ENCODE results near the gene ZSWIM3.

ZSWIM3 gene

GRCh38 chr20:45882469-45883099 lies 25.2 kb downstream of the ZSWIM3 start:
- H3K36me3 ChIP-seq (ENCODE audit: control insufficient read depth, insufficient read depth, low read length): peaks cover 25% of the 10 kb centered on the region
- TF ChIP-seq CTCF (IDR thresholded peaks at IDR 0.05; ENCODE audit: insufficient read depth, low read length, poor library complexity, severe bottlenecking): no peak
- H3K27me3 ChIP-seq (replicated peaks; ENCODE audit: control insufficient read depth, insufficient read depth, low read length): no peaks in the 10 kb centered on the region
- H3K4me3 ChIP-seq (replicated peaks; ENCODE audit: low read depth, low read length): no peak overlapping the region
- DNase-seq (ENCODE audit: extremely low read depth, insufficient read length): no peak

- no peak for TF ChIP-seq CTCF (IDR thresholded peaks at IDR 0.05; ENCODE audit: insufficient read depth, low read length, poor library complexity, severe bottlenecking)
- DNase-seq (ENCODE audit: extremely low read depth, insufficient read length): no peak
- Histone ChIP-seq H3K36me3 (ENCODE audit: control insufficient read depth, insufficient read depth, low read length) (peaks cover 21% of the 10 kb centered on the region), H3K27me3 (replicated peaks; ENCODE audit: control insufficient read depth, insufficient read depth, low read length) (no peaks in the 10 kb centered on the region), H3K4me3 (replicated peaks; ENCODE audit: low read depth, low read length) (no peak overlapping the region)
Observed at GRCh38 chr20:45883100-45883469, 25.7 kb downstream of the ZSWIM3 start.

- peaks cover 18% of the 10 kb centered on the region for H3K36me3 ChIP-seq (ENCODE audit: control insufficient read depth, insufficient read depth, low read length)
- no peak for TF ChIP-seq CTCF (IDR thresholded peaks at IDR 0.05; ENCODE audit: insufficient read depth, low read length, poor library complexity, severe bottlenecking)
- no peak for DNase-seq (ENCODE audit: extremely low read depth, insufficient read length)
- H3K27me3 ChIP-seq (replicated peaks; ENCODE audit: control insufficient read depth, insufficient read depth, low read length): no peaks in the 10 kb centered on the region
- H3K4me3 ChIP-seq (replicated peaks; ENCODE audit: low read depth, low read length): no peak overlapping the region
Observed at GRCh38 chr20:45886590-45887345, 29.4 kb downstream of the ZSWIM3 start.

DNA sequence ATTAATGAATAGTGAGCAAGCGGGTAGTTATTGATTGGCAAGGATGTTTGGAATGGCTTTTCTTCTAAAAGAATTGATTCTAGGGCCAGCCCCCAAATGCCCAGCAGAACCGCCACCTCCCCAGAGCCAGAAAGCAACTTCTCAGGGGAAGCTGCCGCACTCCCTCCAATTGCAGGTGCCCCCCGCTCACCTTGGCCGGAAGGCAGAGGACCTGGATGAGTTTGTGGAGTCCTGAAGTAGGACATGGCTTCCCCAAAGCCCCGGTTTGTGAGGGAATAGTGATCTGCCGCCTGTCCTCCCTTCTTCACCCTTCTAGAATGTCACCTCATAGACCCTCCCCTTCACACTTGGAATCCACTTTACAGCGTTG lies 29.9 kb downstream of the ZSWIM3 start, which contains the start of gene SPATA25:
TSS of gene SPATA25 (minus strand) at position 277 of the 370 bp plus-strand sequence. CDS start at position 245, 32 bp downstream.
- H3K4me3 ChIP-seq (replicated peaks; ENCODE audit: low read depth, low read length): no peak within 1 kb of the TSS
- no peak for DNase-seq (ENCODE audit: extremely low read depth, insufficient read length)

GRCh38 chr20:45888681-45889080 lies 31.3 kb downstream of the ZSWIM3 start:
- Histone ChIP-seq H3K4me3 (replicated peaks; ENCODE audit: low read depth, low read length) (no peak overlapping the region), H3K36me3 (ENCODE audit: control insufficient read depth, insufficient read depth, low read length) (peaks cover 11% of the 10 kb centered on the region), H3K27me3 (replicated peaks; ENCODE audit: control insufficient read depth, insufficient read depth, low read length) (no peaks in the 10 kb centered on the region)
- no peak for DNase-seq (ENCODE audit: extremely low read depth, insufficient read length)
- no peak for TF ChIP-seq CTCF (IDR thresholded peaks at IDR 0.05; ENCODE audit: insufficient read depth, low read length, poor library complexity, severe bottlenecking)

More for the DNA sequence above, 29.9 kb downstream of the ZSWIM3 start, which contains the start of gene SPATA25:
- no peak for TF ChIP-seq CTCF (IDR thresholded peaks at IDR 0.05; ENCODE audit: insufficient read depth, low read length, poor library complexity, severe bottlenecking)
- peaks cover 18% of the 10 kb centered on the region for H3K36me3 ChIP-seq (ENCODE audit: control insufficient read depth, insufficient read depth, low read length)
- no peaks in the 10 kb centered on the region for H3K27me3 ChIP-seq (replicated peaks; ENCODE audit: control insufficient read depth, insufficient read depth, low read length)

All from GM06990 (cell line).